Transverse colon (tissue), 4 donors: ENCODE data around the gene EIF3B.
"Not testable (repeated sequence)": the region's sequence is repeated elsewhere in the genome, so short reads cannot be mapped to it uniquely, and the experiment has no call there.

Experiments
- EP300 ChIP-seq: sonication (generic); formaldehyde crosslinking; IDR thresholded peaks from one replicate; pipeline ENCODE4 v1.6.1; 2017; ENCODE audit warnings: antibody characterized with exemption, low read depth
- POLR2A ChIP-seq: fragments of 450-650 bp; IDR thresholded peaks from one replicate; pipeline ENCODE4 v1.6.1; 2016; ENCODE audit warnings: antibody characterized with exemption, mild to moderate bottlenecking, moderate library complexity
- POLR2AphosphoS5 ChIP-seq, 3 donors: sonication (generic); formaldehyde crosslinking; IDR thresholded peaks; one replicate each; pipeline ENCODE4 v1.6.1; 2016; ENCODE audit warnings: antibody characterized with exemption in 3 of 3
- TF ChIP-seq, protein P1 (sequence below), 5 experiments: fragments of 200-600 bp in 3 of 5; fragments of 450-650 bp in 2 of 5; sonication (generic) in 3 of 5; IDR thresholded peaks; 1 replicate in 2 of 5; 2 replicates in 3 of 5; pipeline ENCODE4 v1.5.1; 2016 to 2017; ENCODE audit warnings: antibody characterized with exemption in 5 of 5, inconsistent platforms in 3 of 5, mild to moderate bottlenecking in 2 of 5, moderate library complexity in 1 of 5

- TF ChIP-seq POLR2AphosphoS5 (IDR thresholded peaks at IDR 0.05); POLR2A; EP300: not testable (repeated sequence)
- TF ChIP-seq, protein P1, sequence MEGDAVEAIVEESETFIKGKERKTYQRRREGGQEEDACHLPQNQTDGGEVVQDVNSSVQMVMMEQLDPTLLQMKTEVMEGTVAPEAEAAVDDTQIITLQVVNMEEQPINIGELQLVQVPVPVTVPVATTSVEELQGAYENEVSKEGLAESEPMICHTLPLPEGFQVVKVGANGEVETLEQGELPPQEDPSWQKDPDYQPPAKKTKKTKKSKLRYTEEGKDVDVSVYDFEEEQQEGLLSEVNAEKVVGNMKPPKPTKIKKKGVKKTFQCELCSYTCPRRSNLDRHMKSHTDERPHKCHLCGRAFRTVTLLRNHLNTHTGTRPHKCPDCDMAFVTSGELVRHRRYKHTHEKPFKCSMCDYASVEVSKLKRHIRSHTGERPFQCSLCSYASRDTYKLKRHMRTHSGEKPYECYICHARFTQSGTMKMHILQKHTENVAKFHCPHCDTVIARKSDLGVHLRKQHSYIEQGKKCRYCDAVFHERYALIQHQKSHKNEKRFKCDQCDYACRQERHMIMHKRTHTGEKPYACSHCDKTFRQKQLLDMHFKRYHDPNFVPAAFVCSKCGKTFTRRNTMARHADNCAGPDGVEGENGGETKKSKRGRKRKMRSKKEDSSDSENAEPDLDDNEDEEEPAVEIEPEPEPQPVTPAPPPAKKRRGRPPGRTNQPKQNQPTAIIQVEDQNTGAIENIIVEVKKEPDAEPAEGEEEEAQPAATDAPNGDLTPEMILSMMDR (IDR thresholded peaks at IDR 0.05), result not testable (repeated sequence)
Observed at GRCh38 chr7:2378125-2378524, 23.5 kb downstream of the EIF3B start.
